Activated T-helper 2 cell treated with anti-CD3 and anti-CD28 coated beads, Interferon-gamma antibody, Interleukin-2, Interleukin-4, amounts not matched to agents 10 μg/mL and 5 μg/mL and 100 μg/mL, durations not matched to agents 14 hours and 24 hours and 36 hours (primary cell): Measurements from ENCODE around the gene HSD3B7. TPM values are rescaled to one million over a fixed set of nuclear protein-coding genes. Genes with fewer than 3 reads are reported as not detected.
"Not testable (repeated sequence)": the region's sequence is repeated elsewhere in the genome, so short reads cannot be mapped to it uniquely, and the experiment has no call there.

ENCODE experiments used
- DNase-seq: peaks from one replicate; pipeline ENCODE4 v3.0.0; 2021; ENCODE audit warnings: low spot score
- H3K27ac Mint-ChIP-seq: one replicate; pipeline ENCODE4 v1.8.0; 2021; ENCODE audit warnings: mixed read lengths
- H3K27me3 Mint-ChIP-seq: one replicate; pipeline ENCODE4 v1.8.0; 2021; ENCODE audit warnings: low read depth, mixed read lengths
- H3K36me3 Mint-ChIP-seq: one replicate; pipeline ENCODE4 v1.8.0; 2021; ENCODE audit warnings: low read depth, mixed read lengths
- H3K4me1 Mint-ChIP-seq: one replicate; pipeline ENCODE4 v1.8.0; 2021; ENCODE audit warnings: low read depth, mixed read lengths
- H3K4me3 Mint-ChIP-seq: one replicate; pipeline ENCODE4 v1.8.0; 2021; ENCODE audit warnings: low read depth, mild to moderate bottlenecking, moderate library complexity, mixed read lengths
- H3K9me3 Mint-ChIP-seq: one replicate; pipeline ENCODE4 v1.8.0; 2021; ENCODE audit warnings: mixed read lengths
- intact Hi-C: fragments of 100-400 bp; cut with micrococcal nuclease; formaldehyde crosslinking; loops from one replicate; pipeline ENCODE4 v1.15.1; 2023
- total RNA-seq: library from RNA; stranded (reverse); gene quantifications from 2 replicates; pipeline ENCODE4 v1.2.3, GENCODE V29; 2022

The HSD3B7 gene
- total RNA-seq = 2.9 and 3.3 TPM in 2 replicates

- H3K36me3 Mint-ChIP-seq = peaks cover 26% of the 10 kb centered on the region
- H3K4me3 Mint-ChIP-seq = peak within 1 kb of the TSS; percentile 8
- no peaks in the 10 kb centered on the region for H3K27me3 Mint-ChIP-seq
- H3K4me1 Mint-ChIP-seq = peaks cover 4% of the 10 kb centered on the region
- H3K9me3 Mint-ChIP-seq = no peaks in the 10 kb centered on the region
- peak within 1 kb of the TSS; percentile 33 for H3K27ac Mint-ChIP-seq
- DNase-seq = peak; percentile 69
- intact Hi-C loops = loop anchor here (2.0 to 5.0 kb wide), 2 partner anchors 110 to 882 kb away; partner anchors contain the start of gene VKORC1
These were observed at the start of gene HSD3B7 for GRCh38 chr16:30984669-30985400. TSS of gene HSD3B7 (plus strand) at chr16:30985207. CDS start at chr16:30985659, 452 bp downstream.

DNA sequence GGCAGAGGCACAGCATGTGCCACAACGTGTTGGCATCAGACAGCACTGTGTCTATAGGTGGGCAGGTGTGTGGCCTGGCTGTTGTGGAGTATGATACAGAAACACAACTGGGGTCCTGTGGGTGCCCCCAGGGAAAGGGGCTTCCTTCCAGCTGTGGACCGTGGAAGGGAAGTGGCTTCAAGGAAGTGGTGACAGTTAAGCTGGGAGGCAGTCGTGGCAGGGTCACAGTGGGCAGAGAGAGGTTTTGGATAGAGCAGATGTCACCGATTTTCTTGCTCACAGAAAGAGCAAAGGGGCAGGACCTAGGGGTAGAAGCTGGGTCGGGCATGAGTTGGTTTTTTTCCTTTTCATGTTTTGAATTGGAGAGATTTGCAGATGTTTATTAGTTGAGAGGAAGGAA lies 47.3 kb upstream of the HSD3B7 start:
- no peak for DNase-seq
- peak overlapping the region; percentile 35 for H3K27ac Mint-ChIP-seq
- H3K9me3 Mint-ChIP-seq = no peaks in the 10 kb centered on the region
- no peak overlapping the region for H3K4me3 Mint-ChIP-seq
- H3K4me1 Mint-ChIP-seq = peaks cover 30% of the 10 kb centered on the region
- no peaks in the 10 kb centered on the region for H3K27me3 Mint-ChIP-seq
- H3K36me3 Mint-ChIP-seq = peaks cover 39% of the 10 kb centered on the region
- intact Hi-C loops = no loop called here

GRCh38 chr16:30939571-30939970 lies 45.4 kb upstream of the HSD3B7 start:
- H3K27ac Mint-ChIP-seq, H3K27me3 Mint-ChIP-seq, H3K9me3 Mint-ChIP-seq, intact Hi-C loops, DNase-seq, H3K4me3 Mint-ChIP-seq: not testable (repeated sequence)
- H3K36me3 Mint-ChIP-seq = peaks cover 49% of the 10 kb centered on the region
- H3K4me1 Mint-ChIP-seq = peaks cover 32% of the 10 kb centered on the region

- Mint-ChIP-seq H3K27ac (peak overlapping the region; percentile 69), H3K4me1 (peaks cover 23% of the 10 kb centered on the region), H3K4me3 (peak overlapping the region; percentile 60), H3K27me3 (no peaks in the 10 kb centered on the region), H3K36me3 (peaks cover 46% of the 10 kb centered on the region), H3K9me3 (no peaks in the 10 kb centered on the region)
- intact Hi-C loops = loop anchor here (1.0 kb wide), 3 partner anchors 20 to 98 kb away; no protein-coding TSS in a partner anchor
- DNase-seq = peak; percentile 70
These were observed 43.2 kb upstream of the HSD3B7 start for GRCh38 chr16:30941600-30942425.

DNA sequence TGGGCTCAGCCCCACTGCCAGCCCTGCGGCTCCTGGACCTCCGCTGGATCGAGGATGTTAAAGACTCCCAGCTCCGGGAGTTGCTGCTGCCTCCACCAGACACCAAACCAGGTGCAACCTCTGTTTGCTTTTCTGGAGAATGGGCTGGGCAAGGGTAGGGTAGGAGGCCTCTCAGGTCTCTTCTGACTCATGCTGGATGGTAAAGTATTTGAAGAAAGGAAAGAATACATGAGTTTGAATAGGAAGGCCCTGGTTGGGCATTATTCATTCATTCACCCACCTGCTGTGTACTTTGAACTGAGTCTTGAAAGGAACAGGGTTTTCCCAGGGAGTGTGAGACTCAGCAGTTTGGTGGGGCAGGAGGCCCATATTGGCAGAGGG lies 42.6 kb upstream of the HSD3B7 start:
- peaks cover 46% of the 10 kb centered on the region for H3K36me3 Mint-ChIP-seq
- intact Hi-C loops = loop anchor here (1.0 kb wide), 3 partner anchors 20 to 98 kb away; no protein-coding TSS in a partner anchor
- no peak for DNase-seq
- peaks cover 20% of the 10 kb centered on the region for H3K4me1 Mint-ChIP-seq
- peak overlapping the region; percentile 60 for H3K4me3 Mint-ChIP-seq
- H3K27me3 Mint-ChIP-seq = no peaks in the 10 kb centered on the region
- peak overlapping the region; percentile 55 for H3K27ac Mint-ChIP-seq
- no peaks in the 10 kb centered on the region for H3K9me3 Mint-ChIP-seq

GRCh38 chr16:30944352-30944751 lies 40.7 kb upstream of the HSD3B7 start:
- H3K9me3 Mint-ChIP-seq = no peaks in the 10 kb centered on the region
- no peak overlapping the region for H3K4me3 Mint-ChIP-seq
- H3K27ac Mint-ChIP-seq = no peak overlapping the region
- no peak for DNase-seq
- no peaks in the 10 kb centered on the region for H3K27me3 Mint-ChIP-seq
- H3K4me1 Mint-ChIP-seq = peaks cover 14% of the 10 kb centered on the region
- intact Hi-C loops = no loop called here
- peaks cover 43% of the 10 kb centered on the region for H3K36me3 Mint-ChIP-seq

GRCh38 chr16:30946671-30947540 lies 38.1 kb upstream of the HSD3B7 start:
- no peak overlapping the region for H3K27ac Mint-ChIP-seq
- intact Hi-C loops = no loop called here
- no peak for DNase-seq
- H3K27me3 Mint-ChIP-seq = no peaks in the 10 kb centered on the region
- peaks cover 21% of the 10 kb centered on the region for H3K4me1 Mint-ChIP-seq
- H3K9me3 Mint-ChIP-seq = no peaks in the 10 kb centered on the region
- peak overlapping the region; percentile 24 for H3K4me3 Mint-ChIP-seq
- peaks cover 33% of the 10 kb centered on the region for H3K36me3 Mint-ChIP-seq

- peaks cover 16% of the 10 kb centered on the region for H3K4me1 Mint-ChIP-seq
- intact Hi-C loops = no loop called here
- DNase-seq = no peak
These were observed 37.5 kb upstream of the HSD3B7 start for GRCh38 chr16:30947541-30947858.

DNA sequence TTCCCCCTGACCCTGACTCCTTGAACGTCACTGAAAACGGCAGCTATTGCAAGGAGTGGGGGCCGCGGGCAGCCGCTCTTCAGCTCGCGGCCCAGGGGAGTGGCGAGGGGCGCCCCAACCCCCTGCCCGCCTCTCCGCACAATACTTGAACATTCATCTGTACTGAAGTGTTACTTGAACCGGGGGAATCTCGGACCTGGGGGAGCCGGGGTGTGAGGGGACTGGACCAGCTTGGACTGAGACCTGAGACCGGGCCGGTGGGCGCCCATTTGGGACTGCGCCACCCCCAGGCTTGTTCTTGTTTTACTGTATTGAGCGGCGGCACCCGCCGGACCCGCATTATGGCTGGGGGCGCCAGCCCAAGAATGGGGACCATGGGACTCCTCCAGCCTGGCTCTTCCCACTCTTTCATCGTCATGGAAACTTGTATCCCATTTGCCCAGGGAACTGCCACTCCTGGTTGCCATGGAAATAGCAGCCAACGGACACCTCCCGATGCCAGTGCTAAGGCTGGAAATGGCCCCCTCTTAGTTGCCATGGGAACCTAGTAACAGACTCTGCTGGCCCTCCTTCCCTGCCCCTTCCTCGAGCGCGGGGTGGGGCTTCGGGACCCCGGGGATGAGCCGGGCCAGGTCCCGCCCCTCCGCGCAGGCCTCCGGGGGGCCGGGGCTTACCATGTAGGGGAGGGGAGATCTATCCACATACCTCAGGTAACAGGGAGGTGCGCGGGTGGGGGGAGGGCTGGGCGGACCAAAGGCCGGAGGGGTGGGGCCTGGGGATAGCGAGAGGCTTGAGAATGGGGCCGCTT lies 36.9 kb upstream of the HSD3B7 start:
- H3K36me3 Mint-ChIP-seq = peaks cover 21% of the 10 kb centered on the region
- no peaks in the 10 kb centered on the region for H3K9me3 Mint-ChIP-seq
- intact Hi-C loops = no loop called here
- H3K27ac Mint-ChIP-seq = no peak overlapping the region
- peaks cover 12% of the 10 kb centered on the region for H3K4me1 Mint-ChIP-seq
- H3K4me3 Mint-ChIP-seq = peak overlapping the region; percentile 5
- DNase-seq = no peak
- no peaks in the 10 kb centered on the region for H3K27me3 Mint-ChIP-seq

More at GRCh38 chr16:30947541-30947858, 37.5 kb upstream of the HSD3B7 start:
- Mint-ChIP-seq H3K27ac (no peak overlapping the region), H3K4me3 (peak overlapping the region; percentile 5), H3K27me3 (no peaks in the 10 kb centered on the region), H3K9me3 (no peaks in the 10 kb centered on the region), H3K36me3 (peaks cover 27% of the 10 kb centered on the region)

GRCh38 chr16:30948667-30949649 lies 36.0 kb upstream of the HSD3B7 start, which contains the start of gene ORAI3:
TSS of gene ORAI3 (plus strand) at chr16:30949068. CDS start at chr16:30949290, 222 bp downstream.
- peak within 1 kb of the TSS; percentile 87 for H3K4me3 Mint-ChIP-seq
- DNase-seq = peak; percentile 43
- intact Hi-C loops = no loop called here
- no peaks in the 10 kb centered on the region for H3K27me3 Mint-ChIP-seq
- H3K36me3 Mint-ChIP-seq = peaks cover 23% of the 10 kb centered on the region
- peak within 1 kb of the TSS; percentile 80 for H3K27ac Mint-ChIP-seq
- H3K9me3 Mint-ChIP-seq = no peaks in the 10 kb centered on the region
- H3K4me1 Mint-ChIP-seq = peaks cover 12% of the 10 kb centered on the region
